ENCODE results near the gene TNS3.

Gene TNS3

DNA sequence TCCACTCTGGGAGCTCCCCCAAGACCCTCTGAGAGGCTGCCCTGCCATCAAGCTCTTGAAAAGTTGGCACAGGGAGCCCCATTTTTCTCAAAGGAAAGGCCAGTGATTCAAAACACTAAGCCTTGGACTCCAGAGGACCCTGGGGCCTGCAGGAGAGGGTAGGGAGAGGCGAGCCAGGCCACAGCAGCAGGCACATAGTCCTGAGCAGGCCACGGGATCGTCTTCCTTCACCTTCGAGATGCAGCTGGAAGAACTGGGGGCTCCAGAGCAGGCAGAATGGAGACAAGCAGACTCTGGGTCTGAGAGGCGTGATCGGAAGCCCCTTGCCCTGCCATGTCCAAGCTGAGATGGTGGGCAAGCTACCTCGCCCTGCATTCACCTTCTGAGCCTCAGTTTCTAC, 13.9 kb downstream of the TNS3 start:
- TF ChIP-seq, protein P1, sequence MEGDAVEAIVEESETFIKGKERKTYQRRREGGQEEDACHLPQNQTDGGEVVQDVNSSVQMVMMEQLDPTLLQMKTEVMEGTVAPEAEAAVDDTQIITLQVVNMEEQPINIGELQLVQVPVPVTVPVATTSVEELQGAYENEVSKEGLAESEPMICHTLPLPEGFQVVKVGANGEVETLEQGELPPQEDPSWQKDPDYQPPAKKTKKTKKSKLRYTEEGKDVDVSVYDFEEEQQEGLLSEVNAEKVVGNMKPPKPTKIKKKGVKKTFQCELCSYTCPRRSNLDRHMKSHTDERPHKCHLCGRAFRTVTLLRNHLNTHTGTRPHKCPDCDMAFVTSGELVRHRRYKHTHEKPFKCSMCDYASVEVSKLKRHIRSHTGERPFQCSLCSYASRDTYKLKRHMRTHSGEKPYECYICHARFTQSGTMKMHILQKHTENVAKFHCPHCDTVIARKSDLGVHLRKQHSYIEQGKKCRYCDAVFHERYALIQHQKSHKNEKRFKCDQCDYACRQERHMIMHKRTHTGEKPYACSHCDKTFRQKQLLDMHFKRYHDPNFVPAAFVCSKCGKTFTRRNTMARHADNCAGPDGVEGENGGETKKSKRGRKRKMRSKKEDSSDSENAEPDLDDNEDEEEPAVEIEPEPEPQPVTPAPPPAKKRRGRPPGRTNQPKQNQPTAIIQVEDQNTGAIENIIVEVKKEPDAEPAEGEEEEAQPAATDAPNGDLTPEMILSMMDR (conservative IDR thresholded peaks at IDR 0.05; ENCODE audit: low read depth, low read length) = no peak
- H3K4me3 ChIP-seq (ENCODE audit: low read depth, low read length) = no peak overlapping the region
- DNase-seq (ENCODE audit: low read depth) = no peak

DNA sequence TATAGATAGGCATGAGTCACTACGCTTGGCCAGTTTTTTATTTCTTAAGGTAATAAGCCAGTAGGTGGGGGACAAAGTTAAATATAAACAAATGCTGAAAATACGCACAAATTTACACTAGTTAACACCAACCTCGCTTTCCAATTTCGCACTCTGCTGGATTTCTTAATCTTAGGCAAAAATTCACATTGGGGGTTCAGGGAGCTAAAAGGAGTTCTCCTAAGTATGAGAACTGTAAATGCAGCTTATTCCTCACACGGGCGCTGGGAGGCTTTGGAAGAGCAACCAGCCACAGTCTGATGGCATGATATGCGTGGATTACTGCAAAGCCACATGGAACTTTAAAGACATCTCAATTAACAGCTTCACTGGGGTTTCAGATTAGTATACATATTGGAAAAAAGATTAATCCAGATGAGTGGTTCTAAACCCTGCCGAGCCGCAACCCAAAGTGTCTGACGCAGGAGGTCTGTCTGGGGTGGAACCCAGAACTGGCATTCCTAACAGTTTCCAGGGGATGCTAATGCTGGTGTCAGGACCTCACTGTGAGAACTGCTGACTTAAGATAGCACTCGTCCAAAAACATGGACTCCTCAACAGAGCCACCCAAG, 16.2 kb downstream of the TNS3 start:
- DNase-seq (ENCODE audit: low read depth) = no peak
- TF ChIP-seq, protein P1 (conservative IDR thresholded peaks at IDR 0.05; ENCODE audit: low read depth, low read length) = no peak

DNA sequence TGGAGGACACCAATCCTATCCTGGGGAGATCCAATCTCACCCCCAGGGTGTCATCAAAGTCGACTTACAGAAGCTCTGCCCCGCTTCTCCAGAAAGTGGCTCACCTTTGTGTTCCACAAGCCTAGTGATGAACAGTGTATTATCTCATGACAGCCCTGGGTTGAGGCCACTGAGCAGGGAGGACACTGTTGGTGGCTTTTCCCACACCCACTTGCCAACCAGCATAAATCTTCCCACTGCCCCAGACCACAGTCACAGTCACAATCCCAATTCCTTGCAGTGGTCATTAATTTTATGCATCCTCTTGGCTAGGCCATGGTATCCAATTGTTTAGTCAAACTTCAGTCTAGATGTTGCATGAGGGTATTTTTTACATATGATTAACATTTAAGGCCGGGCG, 18.4 kb downstream of the TNS3 start:
- no peak for DNase-seq (ENCODE audit: low read depth)
- TF ChIP-seq, protein P1 (conservative IDR thresholded peaks at IDR 0.05; ENCODE audit: low read depth, low read length) = no peak
- H3K4me3 ChIP-seq (ENCODE audit: low read depth, low read length) = no peak overlapping the region

More for the DNA sequence above, 16.2 kb downstream of the TNS3 start:
- H3K4me3 ChIP-seq (ENCODE audit: low read depth, low read length) = no peak overlapping the region

DNA sequence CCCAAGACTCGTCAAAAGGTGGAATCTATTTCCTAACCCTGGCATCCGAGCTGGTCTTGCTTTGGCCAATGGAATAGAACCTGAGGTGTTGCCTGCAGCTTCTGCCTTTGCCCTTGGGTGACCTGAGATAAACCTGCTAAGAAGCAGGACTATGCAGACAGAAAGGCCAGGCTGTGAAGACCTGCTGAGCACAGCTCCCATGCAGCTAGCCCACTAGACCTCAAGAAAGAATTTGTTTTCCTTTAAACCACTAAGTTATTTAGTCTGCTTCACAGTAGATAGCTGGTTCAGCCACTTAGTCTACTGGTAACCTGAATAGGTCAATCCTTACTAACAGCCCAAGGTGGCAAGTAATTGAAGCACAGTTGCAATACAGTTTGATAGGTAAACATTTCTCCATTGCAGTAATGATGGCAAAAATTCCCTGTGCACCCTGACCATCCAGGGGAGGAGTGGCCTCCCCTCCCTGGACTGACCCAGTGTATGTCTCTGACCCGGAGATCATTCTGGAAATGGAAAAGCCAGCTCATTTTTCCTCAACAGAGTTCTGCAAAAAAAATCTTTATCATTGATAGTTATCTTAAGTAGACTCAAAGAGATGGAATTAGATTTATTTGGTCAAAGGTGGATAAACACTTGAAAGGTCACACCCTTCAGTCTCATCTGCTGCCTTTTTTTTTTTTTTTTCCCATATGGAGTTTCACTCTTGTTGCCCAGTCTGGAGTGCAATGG, 20.0 kb downstream of the TNS3 start:
- no peak for DNase-seq (ENCODE audit: low read depth)
- H3K4me3 ChIP-seq (ENCODE audit: low read depth, low read length) = no peak overlapping the region
- TF ChIP-seq, protein P1 (conservative IDR thresholded peaks at IDR 0.05; ENCODE audit: low read depth, low read length) = no peak

DNA sequence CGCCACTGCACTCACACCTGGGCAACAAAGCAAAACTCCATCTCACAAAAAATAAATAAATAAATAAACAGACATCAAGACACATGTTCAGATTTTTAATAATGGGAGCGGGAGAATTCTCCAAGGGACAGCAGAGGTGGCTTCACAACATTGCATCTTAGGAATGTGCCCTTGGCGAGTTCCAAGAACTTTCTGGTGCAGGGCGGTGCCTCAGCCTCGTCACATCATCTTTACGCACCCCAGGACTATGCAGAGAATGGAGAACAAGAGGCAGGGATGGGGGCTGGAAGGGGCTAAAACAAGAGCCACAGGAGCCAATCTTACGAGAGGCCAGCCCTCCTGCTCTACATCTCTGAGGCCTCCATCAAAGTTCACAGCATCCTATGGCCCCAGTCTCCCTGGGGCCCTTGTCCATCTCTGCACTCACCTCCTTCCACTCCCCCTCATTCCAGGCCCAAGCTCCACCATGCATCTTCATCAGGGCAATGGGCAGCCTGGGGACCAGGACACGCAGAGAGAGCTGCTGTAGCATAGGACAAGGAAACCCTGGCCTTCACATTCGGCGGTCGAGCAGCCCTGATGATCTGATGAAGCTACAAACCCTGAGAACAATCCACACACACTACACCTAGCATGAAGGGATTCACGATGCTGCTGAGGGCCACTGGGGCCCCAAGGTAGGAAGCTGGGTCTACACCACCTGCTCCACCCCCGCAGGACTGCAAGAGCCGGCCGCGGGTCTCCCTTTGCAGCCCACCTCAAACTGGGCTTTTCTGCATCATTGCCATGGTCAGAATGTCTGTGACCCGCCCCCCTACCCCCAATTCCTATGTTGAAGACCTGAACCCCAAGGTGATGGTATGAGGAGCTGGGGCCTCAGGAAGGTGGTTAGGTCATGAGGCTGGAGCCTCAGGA, 22.3 kb downstream of the TNS3 start:
- DNase-seq (ENCODE audit: low read depth) = no peak
- H3K4me3 ChIP-seq (ENCODE audit: low read depth, low read length) = no peak overlapping the region
- TF ChIP-seq, protein P1 (conservative IDR thresholded peaks at IDR 0.05; ENCODE audit: low read depth, low read length) = no peak

DNA sequence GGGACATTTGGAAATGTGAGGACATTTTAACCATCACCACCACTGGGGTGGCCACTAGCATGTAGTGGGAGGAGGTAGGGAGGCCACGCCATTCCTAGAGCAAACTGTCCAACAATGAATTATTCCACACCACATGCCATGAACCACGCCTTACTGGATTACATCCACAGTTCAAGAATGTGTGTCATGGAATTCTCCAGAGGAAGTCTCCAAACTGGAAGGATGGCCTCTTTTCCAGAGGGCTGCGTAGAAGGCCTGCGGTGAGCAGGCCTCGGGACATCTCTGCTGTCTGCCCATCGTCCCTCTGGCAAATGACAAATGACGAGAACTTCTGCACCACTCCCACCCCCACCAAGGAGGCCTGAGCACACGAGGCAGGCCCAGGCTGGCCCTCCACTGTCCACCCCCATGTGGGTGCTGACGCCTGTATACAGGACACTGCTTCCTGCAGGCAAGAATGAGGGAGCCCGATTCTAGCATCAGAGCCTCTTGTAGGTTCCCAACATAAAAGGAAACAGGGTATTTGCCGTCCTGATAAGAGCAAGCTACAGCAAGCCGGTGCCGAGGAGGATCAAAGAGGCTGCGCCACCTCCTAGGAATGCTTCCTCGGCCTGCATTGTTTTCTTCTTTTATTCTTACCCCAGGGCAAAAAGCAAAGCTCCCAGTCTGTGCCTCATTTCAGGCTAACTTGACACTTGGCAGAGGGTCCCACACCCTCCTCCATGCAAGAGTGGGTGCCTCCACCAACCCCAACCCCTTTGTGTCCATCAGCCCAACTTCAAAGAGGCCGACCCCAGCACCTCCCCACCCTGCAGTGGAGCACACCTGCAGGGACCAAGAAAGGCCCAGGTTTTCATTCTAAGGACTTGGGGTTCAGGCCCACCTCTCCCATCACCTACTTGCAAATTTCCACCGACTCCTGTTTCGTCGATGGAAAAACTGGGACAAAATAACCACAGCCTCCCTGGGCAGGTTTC, 23.9 kb downstream of the TNS3 start:
- TF ChIP-seq, protein P1 (conservative IDR thresholded peaks at IDR 0.05; ENCODE audit: low read depth, low read length) = no peak
- no peak for DNase-seq (ENCODE audit: low read depth)
- H3K4me3 ChIP-seq (ENCODE audit: low read depth, low read length) = no peak overlapping the region

Measured in choroid plexus epithelial cell (primary cell).